OCI-LY1 (cell line): ENCODE results near the gene VPS37D.

Experiments used
- H2AFZ ChIP-seq: fragments of 200-600 bp; sonication (generic), shearing (Covaris generic); 2 replicates; pipeline ENCODE4 v1.6.0; 2014; ENCODE audit warnings: antibody characterized with exemption, mild to moderate bottlenecking, low read length
- H3F3A ChIP-seq: fragments of 200-600 bp; sonication (generic), shearing (Covaris generic); 2 replicates; pipeline ENCODE4 v1.6.0; 2014; ENCODE audit warnings: mild to moderate bottlenecking, antibody characterized with exemption, low read length, moderate library complexity; ENCODE audit not compliant: insufficient read depth
- H3K27ac ChIP-seq: fragments of 200-600 bp; sonication (generic); 2 replicates; pipeline ENCODE4 v1.5.1; 2014; ENCODE audit warnings: low read length, mixed run types, mild to moderate bottlenecking, low read depth; ENCODE audit not compliant: poor library complexity, severe bottlenecking
- H3K27me3 ChIP-seq: fragments of 200-600 bp; sonication (generic); 2 replicates; pipeline ENCODE4 v1.6.0; 2014; ENCODE audit warnings: antibody characterized with exemption, mild to moderate bottlenecking, low read length, moderate library complexity; ENCODE audit not compliant: insufficient read depth
- H3K36me3 ChIP-seq: fragments of 200-600 bp; sonication (generic); 2 replicates; pipeline ENCODE4 v1.6.1; 2014; ENCODE audit warnings: mild to moderate bottlenecking, antibody characterized with exemption, low read length, moderate library complexity, mixed read lengths; ENCODE audit not compliant: insufficient read depth
- H3K4me1 ChIP-seq: fragments of 200-600 bp; sonication (generic); 2 replicates; pipeline ENCODE4 v1.5.1; 2014; ENCODE audit warnings: mild to moderate bottlenecking, low read length, moderate library complexity; ENCODE audit not compliant: insufficient read depth, severe bottlenecking
- H3K4me2 ChIP-seq: fragments of 200-600 bp; sonication (generic), shearing (Covaris generic); 2 replicates; pipeline ENCODE4 v1.6.1; 2014; ENCODE audit warnings: low read length
- H3K4me3 ChIP-seq: fragments of 200-600 bp; sonication (generic); 2 replicates; pipeline ENCODE4 v1.5.1; 2014; ENCODE audit warnings: low read length, low read depth, mild to moderate bottlenecking, mixed read lengths; ENCODE audit not compliant: poor library complexity, severe bottlenecking
- H3K79me2 ChIP-seq: fragments of 200-600 bp; shearing (Covaris generic); 2 replicates; pipeline ENCODE4 v1.6.1; 2016; ENCODE audit warnings: mixed run types, low read length, mixed read lengths; ENCODE audit not compliant: insufficient read depth
- H3K9ac ChIP-seq: fragments of 200-600 bp; sonication (generic), shearing (Covaris generic); 2 replicates; pipeline ENCODE4 v1.6.1; 2014; ENCODE audit warnings: mild to moderate bottlenecking, low read length, mixed read lengths
- H3K9me2 ChIP-seq: fragments of 200-600 bp; sonication (generic), shearing (Covaris generic); 2 replicates; pipeline ENCODE4 v1.6.1; 2014; ENCODE audit warnings: low read depth, mild to moderate bottlenecking, low read length, mixed read lengths
- H3K9me3 ChIP-seq: fragments of 200-600 bp; shearing (Covaris generic); 2 replicates; pipeline ENCODE4 v1.6.1; 2014; ENCODE audit warnings: low read length, mixed read lengths
- H4K20me1 ChIP-seq: fragments of 200-600 bp; sonication (generic), shearing (Covaris generic); 2 replicates; pipeline ENCODE4 v1.6.0; 2016; ENCODE audit warnings: mild to moderate bottlenecking, low read length; ENCODE audit not compliant: insufficient read depth
- CTCF ChIP-seq: fragments of 200-600 bp; sonication (generic), shearing (Covaris generic); IDR thresholded peaks from 2 replicates; pipeline ENCODE4 v1.5.1; 2017; ENCODE audit warnings: mild to moderate bottlenecking, antibody characterized with exemption, low read length, moderate library complexity, mixed read lengths
- EZH2 ChIP-seq: fragments of 200-600 bp; sonication (generic), shearing (Covaris generic); IDR thresholded peaks from 2 replicates; pipeline ENCODE4 v1.8.0; 2017; ENCODE audit warnings: borderline replicate concordance, mixed run types, mild to moderate bottlenecking, antibody characterized with exemption, low read length, moderate library complexity, mixed read lengths

VPS37D gene

GRCh38 chr7:73663033-73663432 lies 4.6 kb upstream of the VPS37D start:
- no peak for TF ChIP-seq CTCF
- TF ChIP-seq EZH2, result no peak

GRCh38 chr7:73668103-73668885 lies 663 bp downstream of the VPS37D start:
- H3K9me3 ChIP-seq, result peaks cover under 1% of the 10 kb centered on the region
- H3K27ac ChIP-seq, result no peak overlapping the region
- H3K9me2 ChIP-seq, result no peaks in the 10 kb centered on the region
- peaks cover 11% of the 10 kb centered on the region for H3K4me1 ChIP-seq
- no peak for TF ChIP-seq CTCF
- no peak for TF ChIP-seq EZH2
- peaks cover under 1% of the 10 kb centered on the region; the same call in 1 of the 2 replicates for H3K27me3 ChIP-seq
- peak overlapping the region; percentile 63 for H3K4me3 ChIP-seq
- peak overlapping the region; percentile 64 for H3K4me2 ChIP-seq
- H2AFZ ChIP-seq, result no peak overlapping the region
- H4K20me1 ChIP-seq, result no peaks in the 10 kb centered on the region
- no peaks in the 10 kb centered on the region for H3K79me2 ChIP-seq
- H3F3A ChIP-seq, result no peaks in the 10 kb centered on the region
- no peaks in the 10 kb centered on the region for H3K36me3 ChIP-seq
- H3K9ac ChIP-seq, result peak overlapping the region; percentile 44; the same call in 1 of the 2 replicates

More at GRCh38 chr7:73663033-73663432, 4.6 kb upstream of the VPS37D start:
- no peak overlapping the region for H3K4me3 ChIP-seq
- H3K9ac ChIP-seq, result no peak overlapping the region
- H3K9me2 ChIP-seq, result no peaks in the 10 kb centered on the region
- H2AFZ ChIP-seq, result no peak overlapping the region
- H3K79me2 ChIP-seq, result no peaks in the 10 kb centered on the region
- no peaks in the 10 kb centered on the region for H3F3A ChIP-seq
- H3K9me3 ChIP-seq, result peaks cover 7% of the 10 kb centered on the region
- H3K4me2 ChIP-seq, result no peak overlapping the region
- H3K27ac ChIP-seq, result no peak overlapping the region
- no peaks in the 10 kb centered on the region; the same call in 1 of the 2 replicates for H3K36me3 ChIP-seq
- peaks cover 9% of the 10 kb centered on the region; the same call in 1 of the 2 replicates for H3K27me3 ChIP-seq
- H4K20me1 ChIP-seq, result no peaks in the 10 kb centered on the region
- H3K4me1 ChIP-seq, result peaks cover 4% of the 10 kb centered on the region

- H2AFZ ChIP-seq, result no peak overlapping the region
- no peaks in the 10 kb centered on the region for H3K36me3 ChIP-seq
- H3K27me3 ChIP-seq, result no peaks in the 10 kb centered on the region; the same call in 1 of the 2 replicates
- no peaks in the 10 kb centered on the region for H3K79me2 ChIP-seq
- H3K9me3 ChIP-seq, result no peaks in the 10 kb centered on the region
- no peaks in the 10 kb centered on the region for H3F3A ChIP-seq
- TF ChIP-seq EZH2 (no peak), CTCF (no peak)
- H3K9me2 ChIP-seq, result no peaks in the 10 kb centered on the region
- peak overlapping the region; percentile 63 for H3K4me3 ChIP-seq
- H3K4me1 ChIP-seq, result peaks cover 11% of the 10 kb centered on the region
- H4K20me1 ChIP-seq, result no peaks in the 10 kb centered on the region
- H3K4me2 ChIP-seq, result peak overlapping the region; percentile 64; the same call in 1 of the 2 replicates
- no peak overlapping the region for H3K9ac ChIP-seq
- H3K27ac ChIP-seq, result no peak overlapping the region
Observed at GRCh38 chr7:73668886-73669230, 1.2 kb downstream of the VPS37D start.
